ENCODE measurements around the gene MEOX1.
A peak's percentile ranks its signal among the peaks of the same experiment; 100 is the strongest.

The MEOX1 gene

GRCh38 chr17:43652124-43652480 lies 9.6 kb downstream of the MEOX1 start:
- no peak for DNase-seq

- DNase-seq = no peak
Measured at GRCh38 chr17:43650471-43650870, 11.3 kb downstream of the MEOX1 start.

- DNase-seq = no peak
Measured at GRCh38 chr17:43648916-43649315, 12.8 kb downstream of the MEOX1 start.

GRCh38 chr17:43645765-43646481 lies 15.8 kb downstream of the MEOX1 start:
- peak; percentile 77 to 90 (median 81) for DNase-seq

- no peak for DNase-seq
Measured at GRCh38 chr17:43645450-43645764, 16.3 kb downstream of the MEOX1 start.

GRCh38 chr17:43644081-43644480 lies 17.6 kb downstream of the MEOX1 start:
- no peak for DNase-seq

GRCh38 chr17:43641416-43641815 lies 20.3 kb downstream of the MEOX1 start:
- no peak for DNase-seq

GRCh38 chr17:43640491-43641252 lies 21.1 kb downstream of the MEOX1 start:
- no peak for DNase-seq

- no peak for DNase-seq
Measured at GRCh38 chr17:43637563-43638323, 24.0 kb downstream of the MEOX1 start.

GRCh38 chr17:43636426-43636825 lies 25.3 kb downstream of the MEOX1 start:
- DNase-seq = no peak

- no peak for DNase-seq
Measured at GRCh38 chr17:43634591-43635125, 27.1 kb downstream of the MEOX1 start.

- no peak for DNase-seq
Measured at GRCh38 chr17:43632221-43632620, 29.5 kb downstream of the MEOX1 start.

GRCh38 chr17:43631429-43631828 lies 30.3 kb downstream of the MEOX1 start:
- no peak for DNase-seq

- no peak for DNase-seq
Measured at GRCh38 chr17:43628089-43628650, 33.6 kb downstream of the MEOX1 start.

- no peak for DNase-seq
Measured at GRCh38 chr17:43627653-43628052, 34.1 kb downstream of the MEOX1 start.

GRCh38 chr17:43626023-43626422 lies 35.7 kb downstream of the MEOX1 start:
- no peak for DNase-seq

GRCh38 chr17:43625606-43626005 lies 36.1 kb downstream of the MEOX1 start:
- DNase-seq = no peak

GRCh38 chr17:43620581-43620980 lies 41.1 kb downstream of the MEOX1 start:
- DNase-seq = no peak

- DNase-seq = no peak
Measured at GRCh38 chr17:43620147-43620546, 41.6 kb downstream of the MEOX1 start.

- no peak for DNase-seq
Measured at GRCh38 chr17:43619705-43620104, 42.0 kb downstream of the MEOX1 start.

GRCh38 chr17:43618276-43618675 lies 43.4 kb downstream of the MEOX1 start:
- no peak for DNase-seq

GRCh38 chr17:43616852-43617251 lies 44.9 kb downstream of the MEOX1 start:
- DNase-seq = no peak

GRCh38 chr17:43616421-43616820 lies 45.3 kb downstream of the MEOX1 start:
- no peak for DNase-seq

- no peak for DNase-seq
Measured at GRCh38 chr17:43616029-43616351, 45.7 kb downstream of the MEOX1 start.

Measured in suppressor macrophage treated with lipopolysaccharide for 1 hour (primary cell).